SHP77 (cell line): ENCODE measurements around the gene DSCAM.
"Not testable (repeated sequence)": the region's sequence is repeated elsewhere in the genome, so short reads cannot be mapped to it uniquely, and the experiment has no call there.

Source experiments
- DNase-seq, 2 experiments: peaks; one replicate each; lab custom pipeline; 2025; lab: John Stamatoyannopoulos, UW

Gene DSCAM

DNA sequence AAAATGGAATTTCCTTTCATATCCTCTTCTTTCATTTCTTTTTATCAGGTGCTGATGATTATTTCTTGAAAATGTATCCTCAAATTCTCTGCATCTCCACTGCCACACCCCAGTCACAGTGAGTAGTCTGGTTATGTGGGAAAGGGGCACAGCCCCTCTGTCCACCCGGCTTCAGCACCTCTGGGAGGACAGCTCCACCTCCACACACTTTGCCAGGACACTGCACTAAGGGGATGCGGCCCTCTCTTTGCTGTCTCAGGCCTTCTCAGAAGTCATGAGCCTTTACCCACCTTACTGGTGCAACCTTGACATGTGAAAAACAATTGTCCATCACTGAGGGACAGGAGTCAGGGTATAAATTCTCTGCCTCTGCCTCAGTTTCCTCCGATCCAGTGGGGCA lies 546.7 kb downstream of the DSCAM start:
- no peak for DNase-seq

DNA sequence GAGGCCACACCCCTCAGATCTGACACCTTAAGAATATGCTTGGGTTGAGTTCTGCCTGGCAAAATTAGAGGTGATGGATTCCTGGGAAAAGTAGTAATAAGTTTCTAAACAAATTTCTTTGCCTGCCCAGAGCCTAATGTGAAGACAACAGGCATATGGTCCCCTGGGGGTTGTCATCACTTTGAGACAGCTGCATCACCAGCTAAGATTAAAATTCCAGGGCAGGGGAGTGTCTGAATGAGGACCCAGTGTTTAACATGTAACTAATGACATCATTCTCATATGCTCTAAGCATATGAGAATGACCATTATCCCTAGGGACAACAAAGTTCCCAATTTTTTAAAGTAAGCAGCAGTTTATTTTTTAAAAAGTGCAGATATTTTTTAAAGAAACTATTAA lies 547.5 kb downstream of the DSCAM start:
- DNase-seq: no peak

GRCh38 chr21:40294345-40294744 lies 552.6 kb downstream of the DSCAM start:
- DNase-seq: no peak

DNA sequence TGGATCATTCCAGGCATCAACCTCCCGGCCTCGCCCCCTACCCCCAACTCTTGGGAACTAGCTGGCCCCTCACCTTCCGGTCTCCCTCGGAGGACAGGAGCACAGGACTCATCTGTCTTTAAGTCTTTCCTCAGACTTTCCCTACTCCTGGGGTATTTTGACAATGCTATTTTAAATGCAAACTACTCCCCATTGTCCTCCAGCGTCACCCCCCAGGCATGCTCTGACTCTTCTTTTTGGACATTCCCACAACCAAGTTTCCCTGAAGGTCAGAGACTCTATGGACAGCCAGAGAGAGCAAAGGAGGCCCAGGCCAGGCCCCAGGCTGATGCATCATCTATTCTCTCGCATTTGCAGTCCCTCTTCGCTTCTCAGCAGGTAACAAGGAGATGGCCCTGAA lies 555.4 kb downstream of the DSCAM start:
- DNase-seq: no peak

DNA sequence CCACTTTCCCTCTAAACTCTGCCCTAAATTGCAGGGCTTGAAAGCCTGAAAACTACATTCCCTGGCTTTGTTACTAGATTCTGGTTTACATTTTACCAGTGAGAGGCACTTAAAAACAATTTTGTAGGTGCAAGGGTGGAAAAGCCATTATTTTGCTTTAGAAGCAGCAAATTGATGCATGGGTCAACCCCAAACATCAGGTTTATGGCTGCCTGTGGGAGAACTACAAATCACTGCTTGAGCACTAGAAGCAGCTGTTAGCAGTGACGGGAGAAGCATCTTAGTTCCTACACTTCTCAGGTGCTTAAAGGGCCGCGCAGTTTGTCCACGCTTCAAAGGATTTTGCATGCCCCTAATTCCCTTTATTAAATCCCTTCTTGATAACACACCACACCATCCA lies 562.5 kb downstream of the DSCAM start:
- no peak for DNase-seq

- no peak for DNase-seq
These were observed 563.8 kb downstream of the DSCAM start for GRCh38 chr21:40282912-40283886.

DNA sequence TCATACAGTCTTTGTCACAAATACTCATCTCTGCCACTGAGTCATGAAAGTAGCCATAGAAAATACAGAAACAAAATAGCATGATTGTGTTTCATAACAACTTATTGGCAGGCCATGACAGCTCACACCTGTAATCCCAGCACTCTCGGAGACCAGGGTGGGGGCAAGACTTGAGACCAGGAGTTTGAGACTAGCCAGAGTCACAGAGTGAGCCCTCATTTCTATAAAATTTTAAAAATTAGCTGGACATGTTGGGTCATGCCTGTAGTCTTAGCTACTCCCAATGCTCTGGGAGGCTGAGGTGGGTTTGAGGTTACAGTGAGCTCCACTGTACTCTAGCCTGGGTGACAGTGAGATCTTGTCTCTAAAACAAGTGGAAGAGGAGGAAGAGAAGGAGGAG lies 568.6 kb downstream of the DSCAM start:
- DNase-seq: no peak

GRCh38 chr21:40276001-40276400 lies 571.0 kb downstream of the DSCAM start:
- no peak for DNase-seq

- DNase-seq: no peak
These were observed 574.9 kb downstream of the DSCAM start for GRCh38 chr21:40272037-40272436.

DNA sequence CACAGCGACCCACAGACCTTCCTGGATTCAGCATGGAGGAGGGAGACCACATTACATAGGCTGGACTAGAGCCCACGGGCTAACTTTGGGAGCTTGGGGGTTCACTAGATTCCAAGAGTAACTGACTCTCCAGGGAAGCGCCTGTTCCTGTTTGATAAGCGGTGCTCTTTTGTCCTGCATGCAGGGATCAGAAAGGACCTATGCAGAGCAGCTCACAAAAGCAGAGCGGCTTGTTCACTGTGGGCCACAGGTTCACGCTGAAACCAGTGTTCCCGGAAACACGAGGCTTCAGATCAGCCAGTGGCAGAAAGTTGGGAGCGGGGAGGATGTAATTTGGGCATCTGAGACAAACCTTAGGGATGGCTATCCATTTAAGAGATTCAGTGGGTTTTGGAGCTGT lies 575.8 kb downstream of the DSCAM start:
- DNase-seq: no peak

- DNase-seq: no peak
These were observed 576.9 kb downstream of the DSCAM start for GRCh38 chr21:40270047-40270446.

DNA sequence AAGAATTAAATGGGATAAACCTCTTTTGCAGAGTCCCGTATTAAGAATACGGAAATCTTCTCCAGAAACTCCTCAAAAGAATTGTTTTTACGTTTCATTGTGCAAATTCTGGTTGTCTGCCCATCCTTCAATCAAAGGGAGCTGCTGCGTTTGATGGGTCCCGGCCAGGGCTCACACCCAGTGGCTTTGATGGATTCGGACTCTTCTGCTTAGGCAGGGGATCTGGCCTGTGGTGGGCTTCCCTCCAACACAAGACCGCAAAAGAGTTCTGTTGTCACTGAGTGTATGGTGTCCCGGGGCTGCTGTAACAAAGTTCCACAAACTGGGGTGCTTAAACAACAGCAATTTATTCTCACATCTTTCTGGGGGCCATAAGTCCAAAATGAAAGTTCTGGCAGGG lies 577.7 kb downstream of the DSCAM start:
- DNase-seq: no peak

GRCh38 chr21:40258456-40258855 lies 588.5 kb downstream of the DSCAM start:
- DNase-seq: not testable (repeated sequence)

DNA sequence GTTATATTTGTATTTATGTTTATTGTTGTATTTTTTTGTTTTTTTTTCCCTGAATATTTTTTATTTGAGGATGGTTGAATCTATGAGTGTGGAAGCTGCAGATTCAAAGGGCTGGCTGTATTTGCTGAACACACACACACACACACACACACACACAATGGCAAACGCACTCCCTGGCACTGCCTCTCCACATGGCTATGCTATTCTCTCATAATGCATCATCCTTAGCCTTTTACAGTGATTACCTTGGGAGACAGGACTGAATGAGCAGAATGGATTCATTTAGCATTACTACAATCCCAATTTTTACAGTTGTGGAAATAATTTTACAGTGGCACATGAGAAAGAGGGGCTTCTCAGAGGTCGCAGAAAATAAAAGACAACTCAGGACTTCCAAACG lies 589.6 kb downstream of the DSCAM start:
- no peak for DNase-seq

DNA sequence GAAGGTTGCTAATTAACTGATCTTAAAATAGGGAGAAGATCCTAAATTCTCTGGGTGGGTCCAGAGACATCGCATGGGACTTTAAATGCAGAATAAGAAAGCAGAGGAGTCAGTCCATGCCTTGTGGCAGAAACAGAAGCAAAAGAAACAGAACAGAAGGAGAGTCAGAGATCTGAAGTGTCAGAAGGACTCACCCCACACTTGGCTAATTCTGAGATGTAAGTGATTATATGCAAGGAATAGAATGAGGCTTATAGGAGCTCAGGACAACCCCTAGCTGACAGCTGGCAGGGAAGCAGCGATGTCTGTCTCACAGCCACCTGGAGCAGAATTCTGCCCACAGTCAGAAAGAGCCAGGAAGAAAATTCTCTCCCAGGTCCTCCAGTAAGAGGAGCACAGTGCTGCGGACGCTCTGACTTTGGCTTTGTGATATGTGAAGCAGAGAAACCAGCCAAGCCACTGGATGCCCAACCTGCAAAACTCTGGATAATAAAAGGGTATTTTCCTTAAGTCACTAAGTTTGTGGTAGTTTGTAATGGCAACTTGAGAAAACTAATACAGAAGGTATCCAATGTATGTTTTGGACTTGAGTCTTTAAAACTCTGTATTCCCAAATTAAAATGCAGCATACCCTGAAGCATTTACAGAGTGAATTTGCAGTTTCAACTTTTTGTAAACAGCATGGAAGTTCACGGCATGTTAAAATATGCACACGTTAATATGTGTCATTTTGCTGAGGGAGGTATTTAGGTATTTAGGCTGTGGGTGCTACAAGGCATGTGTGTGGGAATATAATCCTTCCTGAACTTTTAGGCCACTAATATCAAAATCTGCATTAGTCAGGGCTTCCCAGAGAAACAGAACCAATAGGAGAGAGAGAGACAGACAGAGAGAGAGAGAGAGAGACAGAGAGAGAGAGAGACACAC lies 591.2 kb downstream of the DSCAM start:
- DNase-seq: no peak

- no peak for DNase-seq
These were observed 592.2 kb downstream of the DSCAM start for GRCh38 chr21:40254540-40255465.

- DNase-seq: no peak
These were observed 593.8 kb downstream of the DSCAM start for GRCh38 chr21:40253112-40253511.

GRCh38 chr21:40250514-40251294 lies 596.3 kb downstream of the DSCAM start:
- no peak for DNase-seq

DNA sequence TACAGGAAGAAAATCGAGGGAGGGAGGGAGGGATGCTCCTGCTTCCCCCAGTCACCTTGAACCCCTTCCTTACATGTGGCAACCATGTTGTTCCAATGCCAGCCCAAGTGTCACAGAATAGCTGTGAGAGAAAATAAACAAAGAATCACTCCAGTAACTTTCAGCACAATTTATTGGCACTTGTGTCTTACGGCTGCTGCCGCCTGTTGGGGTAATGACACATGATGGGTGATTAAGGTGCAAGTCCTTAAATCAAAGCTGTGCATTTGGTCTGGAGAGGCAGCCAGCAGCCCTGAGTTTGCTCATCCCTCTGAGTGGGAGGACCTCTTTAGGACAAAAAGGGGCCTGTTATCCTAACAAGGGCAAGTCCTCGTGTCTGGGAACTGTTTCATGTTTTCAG lies 602.0 kb downstream of the DSCAM start:
- no peak for DNase-seq

DNA sequence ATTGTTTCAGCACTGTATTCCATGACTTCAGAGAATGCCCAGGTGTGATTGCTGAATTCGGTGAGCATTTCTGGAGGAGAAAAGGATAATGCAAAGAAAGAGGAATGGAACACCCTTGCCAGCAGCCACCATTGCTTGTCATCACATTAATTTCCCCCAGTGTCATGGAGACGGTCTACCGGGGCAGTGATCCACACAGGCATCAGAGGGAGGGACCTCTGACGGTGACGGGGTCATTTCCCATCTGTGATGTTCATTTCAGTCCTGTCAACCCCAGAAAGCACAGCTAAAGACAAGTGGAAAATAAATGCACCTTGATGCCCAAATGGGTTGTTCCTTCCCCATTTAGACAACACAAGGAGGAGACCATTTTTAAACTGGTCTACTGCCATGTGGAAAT lies 603.3 kb downstream of the DSCAM start:
- no peak for DNase-seq
